Left ventricle myocardium superior (tissue), 1 donor: Measurements from ENCODE around the gene CEACAM20. TPM values are rescaled to one million over a fixed set of nuclear protein-coding genes. Genes with fewer than 3 reads are reported as not detected.
"Not testable (repeated sequence)": the region's sequence is repeated elsewhere in the genome, so short reads cannot be mapped to it uniquely, and the experiment has no call there.

Experiments used
- ATAC-seq: fragments of 200-7000 bp; cut with Tn5 transposase; one replicate; pipeline ENCODE4 v1.9.1; 2020; ENCODE audit warnings: mild to moderate bottlenecking, moderate library complexity
- DNase-seq: peaks from one replicate; pipeline ENCODE4 v3.0.0-alpha.2; 2020
- intact Hi-C: fragments of 100-400 bp; cut with micrococcal nuclease; formaldehyde crosslinking; loops from one replicate; pipeline ENCODE4 v1.11.0; 2022
- total RNA-seq: library from RNA; stranded (reverse); fragmentation: NEBNext Ultra II Directional; extraction: Animal tissue kit (Norgen Biotek cat#: 25700); gene quantifications from one replicate; pipeline ENCODE4 v1.2.1, GENCODE V29; 2021
- donor health status: DM: no; HTN: yes; CAD: no; lungs with severe emphysema.

The CEACAM20 gene
- total RNA-seq, 1 donor from 2014 or later, result not detected

DNA sequence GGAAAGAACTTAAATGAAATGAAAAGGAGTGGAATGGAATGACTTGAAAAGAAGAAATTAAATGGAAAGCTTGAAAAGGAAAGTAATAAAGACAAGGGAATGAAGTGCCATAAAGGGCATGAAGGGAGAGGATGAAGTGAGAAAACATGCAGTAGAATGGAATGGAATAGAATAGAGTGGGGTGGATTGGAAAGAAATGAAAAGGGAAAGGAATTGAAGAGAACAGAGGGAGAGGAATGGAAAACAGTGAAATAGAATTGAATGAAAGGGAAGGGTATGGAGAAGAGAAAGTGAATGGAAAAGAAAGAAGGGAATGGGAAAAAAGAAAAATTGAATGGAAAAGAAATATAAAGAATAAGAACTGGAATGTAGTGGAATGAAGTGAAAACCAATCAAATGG is 20.0 kb downstream of the CEACAM20 start:
- DNase-seq (no peak), ATAC-seq (no peak)
- intact Hi-C loops, result no loop called here

- intact Hi-C loops, result no loop called here
These were observed 29.2 kb downstream of the CEACAM20 start, which contains the start of gene ZNF180 for GRCh38 chr19:44499962-44500949. TSS of gene ZNF180 (minus strand) at chr19:44500522. CDS start at chr19:44497334, 3,188 bp downstream.

DNA sequence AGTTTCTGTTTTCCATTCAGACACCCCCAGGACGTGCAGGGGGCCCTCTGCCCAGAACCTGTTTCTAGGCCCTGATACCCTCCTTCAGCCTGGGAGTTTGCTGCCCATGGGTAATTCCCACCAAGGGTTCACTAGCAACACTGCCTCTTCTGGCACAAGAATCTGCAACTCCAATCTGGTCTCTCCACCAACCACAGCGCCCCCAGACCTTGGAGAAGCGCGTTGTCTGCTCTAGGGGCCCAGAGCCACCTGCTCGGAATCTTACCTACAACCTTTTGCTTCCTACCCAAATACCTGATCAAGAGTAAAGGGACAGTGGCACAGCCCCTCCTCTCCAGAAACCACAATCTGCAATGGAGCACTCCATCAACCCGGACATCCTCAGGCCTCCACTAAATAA is 29.9 kb downstream of the CEACAM20 start:
- ATAC-seq (no peak), DNase-seq (no peak)
- intact Hi-C loops, result no loop called here

More at GRCh38 chr19:44499962-44500949, 29.2 kb downstream of the CEACAM20 start, which contains the start of gene ZNF180:
- peak; percentile 98 for ATAC-seq
- DNase-seq, result peak; percentile 98

DNA sequence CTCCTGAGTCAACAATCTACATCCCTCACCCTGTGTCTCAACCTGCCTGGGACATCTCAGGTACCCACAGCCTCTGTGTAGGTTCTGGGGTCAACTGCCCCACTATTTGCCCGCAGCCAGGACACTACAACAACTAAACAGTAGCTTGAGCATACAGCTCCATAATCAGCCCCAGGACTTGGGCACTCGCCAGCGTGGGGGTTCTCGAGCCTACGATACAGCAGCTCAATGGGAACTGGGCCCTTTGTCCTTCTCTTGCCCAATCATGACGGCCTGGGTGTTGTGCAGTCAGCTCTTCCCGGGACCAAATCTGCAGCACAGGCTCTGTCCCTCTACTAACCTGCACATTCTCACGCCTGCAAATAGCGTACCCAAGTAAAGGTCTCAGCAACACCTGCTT is 30.5 kb downstream of the CEACAM20 start:
- intact Hi-C loops, result no loop called here
- ATAC-seq (no peak), DNase-seq (peak; percentile 31)

- ATAC-seq, result no peak
- no peak for DNase-seq
- intact Hi-C loops, result no loop called here
These were observed 32.8 kb downstream of the CEACAM20 start for GRCh38 chr19:44496711-44497110.

- ATAC-seq (no peak), DNase-seq (no peak)
- intact Hi-C loops, result no loop called here
These were observed 52.7 kb downstream of the CEACAM20 start for GRCh38 chr19:44476559-44477408.

GRCh38 chr19:44468730-44469129 is 60.7 kb downstream of the CEACAM20 start:
- ATAC-seq, DNase-seq, intact Hi-C loops: not testable (repeated sequence)

DNA sequence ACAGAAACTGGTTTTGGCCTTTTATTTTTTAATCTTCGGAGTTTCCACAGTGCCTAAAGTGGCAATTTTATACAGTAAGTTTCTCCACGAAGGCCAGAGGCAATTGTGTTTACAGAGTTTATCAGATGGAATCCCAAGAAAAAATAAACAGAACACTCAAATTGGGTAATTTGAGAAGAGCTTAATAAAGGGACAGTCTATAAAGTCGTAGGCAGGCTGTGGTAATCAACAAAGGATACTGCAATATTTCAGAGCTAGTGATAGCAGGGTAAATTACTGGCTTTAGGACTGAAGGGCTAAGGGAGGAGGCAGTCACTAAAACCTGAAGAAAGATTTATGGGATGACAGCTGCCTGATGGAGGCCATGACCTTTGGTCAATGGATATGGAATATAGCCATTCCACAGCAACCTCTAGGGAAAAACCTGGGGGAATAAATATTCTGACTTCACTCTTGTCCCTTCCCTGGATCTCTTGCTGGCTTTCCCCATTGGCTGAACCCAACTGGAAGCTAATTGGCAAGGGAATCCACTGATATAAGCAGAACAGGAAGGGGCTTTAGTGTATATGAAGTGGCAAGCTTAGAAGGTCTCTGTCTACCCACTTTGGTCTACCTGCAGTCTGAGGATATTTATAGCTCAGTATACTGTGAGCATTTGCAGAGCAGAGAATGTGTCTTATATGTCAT is 66.7 kb downstream of the CEACAM20 start:
- ATAC-seq, DNase-seq: not testable (repeated sequence)

More for the DNA sequence above, 66.7 kb downstream of the CEACAM20 start:
- intact Hi-C loops, result not testable (repeated sequence)

Other genes with a start within 250 kb of the CEACAM20 start
- gene ZNF235, start 224.7 kb downstream of the CEACAM20 start, total RNA-seq, result 4.5 TPM
- 5.4 TPM for gene ZNF112, start 173.0 kb downstream of the CEACAM20 start, total RNA-seq
- gene ZNF285, start 128.1 kb downstream of the CEACAM20 start, total RNA-seq, result 5.5 TPM
- gene ZNF229, start 81.2 kb downstream of the CEACAM20 start, total RNA-seq, result 6.7 TPM
- gene ZNF180, start 29.2 kb downstream of the CEACAM20 start, total RNA-seq, result 3.6 TPM
- not detected for gene IGSF23, start 83.9 kb upstream of the CEACAM20 start, total RNA-seq
- gene PVR, start 114.2 kb upstream of the CEACAM20 start, total RNA-seq, result 40.7 TPM
- 4.2 TPM for gene CEACAM19, start 141.8 kb upstream of the CEACAM20 start, total RNA-seq
- gene CEACAM16, start 169.5 kb upstream of the CEACAM20 start, total RNA-seq, result not detected
- gene BCL3, start 219.0 kb upstream of the CEACAM20 start, total RNA-seq, result 14.5 TPM
- gene CBLC, start 248.2 kb upstream of the CEACAM20 start, total RNA-seq, result not detected